ENCODE results near the gene SAE1.

GRCh38 chr19:47221080-47221841 lies 90.6 kb downstream of the SAE1 start:
- TF ChIP-seq EZH2 (IDR thresholded peaks at IDR 0.05; ENCODE audit: insufficient read depth, poor library complexity, severe bottlenecking) (no peak), EZH2phosphoT487 (IDR thresholded peaks at IDR 0.05; ENCODE audit: insufficient read depth, low read depth) (no peak)
